NCI-H1092 (cell line): Measurements from ENCODE around the gene RALGAPA1.

Experiments used
- DNase-seq: peaks from one replicate; lab custom pipeline; 2025; lab: John Stamatoyannopoulos, UW

Gene RALGAPA1

GRCh38 chr14:35535483-35536112 is 273.5 kb downstream of the RALGAPA1 start:
- DNase-seq = no peak

- peak; percentile 6 for DNase-seq
Observed at GRCh38 chr14:35534873-35535482, 274.1 kb downstream of the RALGAPA1 start.

GRCh38 chr14:35534208-35534872 is 274.8 kb downstream of the RALGAPA1 start:
- peak; percentile 32 for DNase-seq

GRCh38 chr14:35533357-35534207 is 275.5 kb downstream of the RALGAPA1 start, which contains the start of gene INSM2:
INSM2 (plus strand) TSS chr14:35534164; CDS start chr14:35534253, 89 bp downstream.
- DNase-seq = peak; percentile 75

GRCh38 chr14:35532783-35533356 is 276.2 kb downstream of the RALGAPA1 start:
- DNase-seq = peak; percentile 3

- DNase-seq = no peak
Observed at GRCh38 chr14:35531960-35532747, 276.9 kb downstream of the RALGAPA1 start.

- no peak for DNase-seq
Observed at GRCh38 chr14:35526962-35527361, 282.1 kb downstream of the RALGAPA1 start.

GRCh38 chr14:35525695-35526094 is 283.4 kb downstream of the RALGAPA1 start:
- no peak for DNase-seq

GRCh38 chr14:35519986-35520385 is 289.1 kb downstream of the RALGAPA1 start:
- DNase-seq = no peak

GRCh38 chr14:35515916-35516315 is 293.2 kb downstream of the RALGAPA1 start:
- DNase-seq = no peak

- no peak for DNase-seq
Observed at GRCh38 chr14:35512765-35513164, 296.3 kb downstream of the RALGAPA1 start.

GRCh38 chr14:35509846-35510245 is 299.2 kb downstream of the RALGAPA1 start:
- no peak for DNase-seq

GRCh38 chr14:35506927-35507326 is 302.2 kb downstream of the RALGAPA1 start:
- no peak for DNase-seq

- DNase-seq = no peak
Observed at GRCh38 chr14:35506461-35506860, 302.6 kb downstream of the RALGAPA1 start.

- DNase-seq = no peak
Observed at GRCh38 chr14:35504260-35504659, 304.8 kb downstream of the RALGAPA1 start.

- no peak for DNase-seq
Observed at GRCh38 chr14:35503646-35504045, 305.4 kb downstream of the RALGAPA1 start.

GRCh38 chr14:35499180-35499579 is 309.9 kb downstream of the RALGAPA1 start:
- DNase-seq = no peak

- DNase-seq = no peak
Observed at GRCh38 chr14:35495278-35495677, 313.8 kb downstream of the RALGAPA1 start.

GRCh38 chr14:35492569-35493014 is 316.5 kb downstream of the RALGAPA1 start:
- no peak for DNase-seq
